Progenitor cell of endocrine pancreas (in vitro differentiated cells): Measurements from ENCODE around the gene MSMP. TPM values are rescaled to one million over a fixed set of nuclear protein-coding genes. Genes with fewer than 3 reads are reported as not detected.
A peak's percentile ranks its signal among the peaks of the same experiment; 100 is the strongest.

Source experiments
- DNase-seq: peaks from one replicate; pipeline ENCODE4 v3.0.0; 2021; ENCODE audit warnings: low spot score; ENCODE audit not compliant: unreplicated experiment
- H3K27ac Mint-ChIP-seq: 2 replicates; pipeline ENCODE4 v1.8.0; 2021; ENCODE audit warnings: mild to moderate bottlenecking, moderate library complexity, mixed read lengths
- H3K27me3 Mint-ChIP-seq: 2 replicates; pipeline ENCODE4 v1.8.0; 2021; ENCODE audit warnings: mixed read lengths
- H3K36me3 Mint-ChIP-seq: 2 replicates; pipeline ENCODE4 v1.8.0; 2022; ENCODE audit warnings: mixed read lengths; ENCODE audit not compliant: insufficient read depth
- H3K4me1 Mint-ChIP-seq: 2 replicates; pipeline ENCODE4 v1.8.0; 2021; ENCODE audit warnings: low read depth, mixed read lengths
- H3K4me3 Mint-ChIP-seq: 2 replicates; pipeline ENCODE4 v1.8.0; 2021; ENCODE audit warnings: low read depth, mild to moderate bottlenecking, moderate library complexity, mixed read lengths
- H3K9me3 Mint-ChIP-seq: 2 replicates; pipeline ENCODE4 v1.8.0; 2021; ENCODE audit warnings: low read depth, mixed read lengths
- total RNA-seq: library from RNA; stranded (reverse); gene quantifications from 2 replicates; pipeline ENCODE4 v1.2.1, GENCODE V29; 2021
- TF ChIP-seq, protein P1 (sequence below): fragments of 200-600 bp; sonication (generic); IDR thresholded peaks from one replicate; pipeline ENCODE4 v1.5.0; 2021; ENCODE audit warnings: antibody characterized with exemption, mild to moderate bottlenecking; ENCODE audit not compliant: unreplicated experiment

The MSMP gene
- total RNA-seq, 1 donor from 2014 or later = not detected

DNA sequence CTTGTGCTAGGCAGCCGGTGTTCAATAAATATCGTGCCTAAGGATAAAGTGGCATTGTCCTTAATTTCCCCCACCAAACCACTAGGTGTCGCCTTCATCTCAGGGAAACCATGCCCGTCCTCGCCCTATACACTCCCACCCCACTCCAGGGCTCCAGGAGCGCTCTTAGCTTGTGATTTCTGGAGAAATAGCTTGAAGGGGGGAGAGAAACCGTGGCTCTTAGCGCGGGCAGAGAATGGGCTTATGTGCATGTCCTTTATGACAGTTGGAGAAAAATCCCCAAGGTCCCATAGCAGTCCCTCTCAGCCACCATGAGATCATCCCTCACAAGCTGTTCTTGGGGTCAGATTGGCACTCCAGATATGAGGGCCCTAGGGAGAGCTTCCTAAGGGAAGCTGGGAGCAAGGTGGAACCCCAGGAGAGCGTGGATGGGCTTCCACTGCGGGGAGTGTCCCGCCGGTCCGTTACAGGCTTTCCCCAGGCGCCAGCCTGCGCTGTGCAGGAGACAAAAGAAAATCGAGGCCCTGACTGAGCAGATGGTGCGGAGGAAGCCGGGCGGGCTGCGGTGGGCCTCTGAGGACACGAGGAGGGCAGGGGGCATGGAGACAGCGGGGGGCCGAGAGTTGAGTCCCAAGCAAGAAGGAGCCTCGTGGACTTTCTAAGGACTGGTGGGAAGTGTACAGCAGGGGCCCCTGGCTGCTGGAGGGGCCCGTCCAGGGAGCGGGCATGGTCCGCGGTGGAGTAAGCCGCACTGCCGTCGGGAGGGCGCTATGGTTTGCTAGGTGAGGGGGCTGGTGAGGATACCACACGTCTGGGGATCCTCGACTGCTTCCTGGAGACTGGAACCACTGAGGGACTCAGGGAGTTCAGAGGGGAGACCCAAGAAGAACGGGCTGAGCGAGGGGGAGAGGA lies 36.6 kb upstream of the MSMP start:
- H3K4me1 Mint-ChIP-seq = peaks cover 8% of the 10 kb centered on the region
- TF ChIP-seq, protein P1, sequence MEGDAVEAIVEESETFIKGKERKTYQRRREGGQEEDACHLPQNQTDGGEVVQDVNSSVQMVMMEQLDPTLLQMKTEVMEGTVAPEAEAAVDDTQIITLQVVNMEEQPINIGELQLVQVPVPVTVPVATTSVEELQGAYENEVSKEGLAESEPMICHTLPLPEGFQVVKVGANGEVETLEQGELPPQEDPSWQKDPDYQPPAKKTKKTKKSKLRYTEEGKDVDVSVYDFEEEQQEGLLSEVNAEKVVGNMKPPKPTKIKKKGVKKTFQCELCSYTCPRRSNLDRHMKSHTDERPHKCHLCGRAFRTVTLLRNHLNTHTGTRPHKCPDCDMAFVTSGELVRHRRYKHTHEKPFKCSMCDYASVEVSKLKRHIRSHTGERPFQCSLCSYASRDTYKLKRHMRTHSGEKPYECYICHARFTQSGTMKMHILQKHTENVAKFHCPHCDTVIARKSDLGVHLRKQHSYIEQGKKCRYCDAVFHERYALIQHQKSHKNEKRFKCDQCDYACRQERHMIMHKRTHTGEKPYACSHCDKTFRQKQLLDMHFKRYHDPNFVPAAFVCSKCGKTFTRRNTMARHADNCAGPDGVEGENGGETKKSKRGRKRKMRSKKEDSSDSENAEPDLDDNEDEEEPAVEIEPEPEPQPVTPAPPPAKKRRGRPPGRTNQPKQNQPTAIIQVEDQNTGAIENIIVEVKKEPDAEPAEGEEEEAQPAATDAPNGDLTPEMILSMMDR = peak; percentile 87
- H3K27me3 Mint-ChIP-seq = peaks cover 3% of the 10 kb centered on the region
- peak; percentile 50 for DNase-seq
- H3K4me3 Mint-ChIP-seq = peak overlapping the region; percentile 67
- H3K36me3 Mint-ChIP-seq = peaks cover 5% of the 10 kb centered on the region
- peak overlapping the region; percentile 70 for H3K27ac Mint-ChIP-seq
- H3K9me3 Mint-ChIP-seq = no peaks in the 10 kb centered on the region

DNA sequence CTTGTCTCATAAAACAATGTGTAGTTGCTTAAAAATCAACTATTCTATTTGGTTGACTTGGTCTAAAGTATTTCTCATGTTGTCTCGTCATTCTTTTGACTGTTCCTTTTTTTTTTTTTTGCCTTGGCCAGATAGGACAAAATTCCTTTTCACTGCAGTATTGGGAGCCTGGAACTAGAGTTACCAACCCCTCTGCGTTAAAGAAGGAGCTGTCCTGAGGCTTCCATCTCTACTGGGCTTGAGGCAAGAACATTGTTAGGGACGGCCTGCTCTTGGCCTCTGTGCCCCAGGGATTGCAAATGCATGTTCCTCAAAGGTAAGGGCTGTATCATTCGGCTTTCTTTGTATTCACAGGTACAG lies 35.9 kb upstream of the MSMP start:
- H3K36me3 Mint-ChIP-seq = peaks cover 6% of the 10 kb centered on the region
- H3K27ac Mint-ChIP-seq = peak overlapping the region; percentile 70
- H3K27me3 Mint-ChIP-seq = peaks cover 3% of the 10 kb centered on the region
- no peaks in the 10 kb centered on the region for H3K9me3 Mint-ChIP-seq
- H3K4me1 Mint-ChIP-seq = peaks cover 8% of the 10 kb centered on the region
- H3K4me3 Mint-ChIP-seq = no peak overlapping the region
- TF ChIP-seq, protein P1 = no peak
- no peak for DNase-seq

DNA sequence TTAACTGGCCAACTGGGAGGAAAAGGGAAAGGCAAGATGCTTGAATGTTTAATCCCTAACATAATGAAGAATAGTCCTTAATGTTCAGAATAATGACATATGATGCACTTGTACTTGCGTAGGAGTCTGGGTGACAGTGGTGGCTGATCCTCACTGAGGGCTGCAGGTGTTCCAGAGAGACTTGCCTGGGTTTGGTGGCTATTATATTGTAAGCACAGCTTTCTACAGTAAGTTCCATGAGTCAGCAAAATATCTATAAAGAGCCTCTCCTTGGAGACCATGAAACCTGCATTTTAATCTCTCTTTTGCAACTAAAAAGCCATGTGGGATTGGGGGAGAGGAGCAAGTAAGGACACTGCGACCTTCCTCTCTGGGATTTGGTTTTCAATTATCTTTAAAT lies 35.5 kb upstream of the MSMP start:
- DNase-seq = no peak
- peaks cover 8% of the 10 kb centered on the region for H3K4me1 Mint-ChIP-seq
- no peaks in the 10 kb centered on the region for H3K9me3 Mint-ChIP-seq
- TF ChIP-seq, protein P1 = no peak
- no peak overlapping the region for H3K27ac Mint-ChIP-seq
- H3K4me3 Mint-ChIP-seq = no peak overlapping the region
- H3K36me3 Mint-ChIP-seq = peaks cover 7% of the 10 kb centered on the region
- peaks cover 3% of the 10 kb centered on the region for H3K27me3 Mint-ChIP-seq

DNA sequence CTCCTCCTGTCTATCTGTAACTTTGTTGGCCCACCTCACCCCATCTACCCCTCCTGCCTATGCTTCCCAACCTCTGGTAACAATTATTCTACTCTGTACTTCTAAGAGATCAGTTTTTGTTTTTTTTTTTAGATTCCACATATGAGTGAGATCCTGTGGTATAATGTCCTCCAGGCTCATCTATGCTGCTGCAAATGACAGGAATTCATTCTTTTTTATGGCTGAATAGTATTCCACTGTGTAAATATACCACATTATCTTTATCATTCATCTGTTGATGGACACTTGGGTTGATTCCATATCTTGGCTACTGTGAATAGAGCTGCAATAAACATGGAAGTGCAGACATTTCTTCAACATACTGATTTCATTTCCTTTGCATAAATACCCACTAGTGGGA lies 29.3 kb upstream of the MSMP start:
- H3K4me1 Mint-ChIP-seq = peaks cover 5% of the 10 kb centered on the region
- DNase-seq = no peak
- peaks cover 14% of the 10 kb centered on the region for H3K36me3 Mint-ChIP-seq
- TF ChIP-seq, protein P1 = no peak
- H3K9me3 Mint-ChIP-seq = no peaks in the 10 kb centered on the region
- no peaks in the 10 kb centered on the region for H3K27me3 Mint-ChIP-seq
- H3K27ac Mint-ChIP-seq = no peak overlapping the region
- no peak overlapping the region for H3K4me3 Mint-ChIP-seq

DNA sequence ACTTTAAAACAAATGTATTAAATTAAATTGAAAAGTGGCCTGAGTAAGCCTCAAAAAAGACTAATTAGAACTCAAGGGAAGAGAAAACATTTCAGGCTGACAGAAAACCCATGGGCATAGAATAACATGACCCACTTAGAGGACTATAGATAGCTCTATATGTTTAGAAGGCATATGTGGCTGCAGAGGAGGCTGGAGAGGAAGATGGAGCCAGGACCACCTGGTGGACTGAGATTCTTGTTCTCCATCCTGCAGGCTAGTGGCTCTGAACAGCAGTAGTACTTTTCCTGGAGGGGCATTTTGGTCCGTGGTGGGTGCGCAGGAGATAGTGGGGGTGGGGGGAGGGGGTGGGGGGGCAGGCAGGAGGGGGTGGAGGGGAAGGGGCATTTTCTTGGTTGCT lies 27.0 kb upstream of the MSMP start:
- peaks cover 14% of the 10 kb centered on the region for H3K36me3 Mint-ChIP-seq

More for the DNA sequence above, 27.0 kb upstream of the MSMP start:
- peaks cover 6% of the 10 kb centered on the region for H3K4me1 Mint-ChIP-seq
- H3K4me3 Mint-ChIP-seq = no peak overlapping the region
- TF ChIP-seq, protein P1 = no peak
- H3K27me3 Mint-ChIP-seq = no peaks in the 10 kb centered on the region
- no peaks in the 10 kb centered on the region for H3K9me3 Mint-ChIP-seq
- no peak overlapping the region for H3K27ac Mint-ChIP-seq
- DNase-seq = no peak
